Caco-2 (cell line): ENCODE measurements around the gene SYT11. TPM values are rescaled to one million over a fixed set of nuclear protein-coding genes. Genes with fewer than 3 reads are reported as not detected.
"Not testable (repeated sequence)": the region's sequence is repeated elsewhere in the genome, so short reads cannot be mapped to it uniquely, and the experiment has no call there.

Experiments used
- BruUV-seq: library from RNA; stranded (reverse); fragments of 400-500 nt; replicated peaks from 2 replicates; lab custom pipeline; 2021; lab: Mats Ljungman, UMichigan
- CTCF ChIA-PET: fragments of 300-600 bp; sonication (Branson Sonifier 250); formaldehyde crosslinking; loops from one replicate; lab custom pipeline; 2022; ENCODE audit warnings: antibody characterized with exemption; lab: Charles Lee
- POLR2A ChIA-PET: fragments of 300-600 bp; sonication (Branson Sonifier 250); formaldehyde crosslinking; loops from one replicate; lab custom pipeline; 2022; ENCODE audit warnings: antibody characterized with exemption; lab: Charles Lee
- DNase-seq, 2 experiments: peaks; one replicate each; pipeline versions ENCODE4 v3.0.0 to v3.0.0-alpha.2; 2020 to 2022
- H3K27me3 ChIP-seq: replicated peaks from 2 replicates; pipeline ENCODE4 v1.6.0; 2011; ENCODE audit warnings: low read length; ENCODE audit not compliant: control insufficient read depth, insufficient read depth
- H3K36me3 ChIP-seq: 2 replicates; pipeline ENCODE4 v1.5.1; 2011; ENCODE audit warnings: low read length; ENCODE audit not compliant: control insufficient read depth, insufficient read depth
- H3K4me1 ChIP-seq: fragments of 250-450 bp; sonication (Bioruptor Pico); 2 replicates; pipeline ENCODE4 v1.5.1; 2020; ENCODE audit warnings: mild to moderate bottlenecking
- H3K4me3 ChIP-seq: 2 replicates; pipeline ENCODE4 v1.5.1; 2011; ENCODE audit warnings: low read depth, mild to moderate bottlenecking, control low read depth, low read length
- H3K9me3 ChIP-seq: fragments of 250-450 bp; sonication (Bioruptor Pico); 2 replicates; pipeline ENCODE4 v1.5.1; 2020; ENCODE audit warnings: mild to moderate bottlenecking, moderate library complexity
- H3K27ac Mint-ChIP-seq: one replicate; pipeline ENCODE4 v1.8.0; 2022; ENCODE audit warnings: mixed read lengths; ENCODE audit not compliant: unreplicated experiment
- H3K27me3 Mint-ChIP-seq: one replicate; pipeline ENCODE4 v1.8.0; 2022; ENCODE audit warnings: mixed read lengths; ENCODE audit not compliant: insufficient read depth, unreplicated experiment
- H3K36me3 Mint-ChIP-seq: one replicate; pipeline ENCODE4 v1.8.0; 2022; ENCODE audit warnings: mild to moderate bottlenecking, mixed read lengths; ENCODE audit not compliant: insufficient read depth, unreplicated experiment
- H3K4me1 Mint-ChIP-seq: one replicate; pipeline ENCODE4 v1.8.0; 2022; ENCODE audit warnings: low read depth, mixed read lengths; ENCODE audit not compliant: unreplicated experiment
- H3K4me3 Mint-ChIP-seq: one replicate; pipeline ENCODE4 v1.8.0; 2022; ENCODE audit warnings: mild to moderate bottlenecking, moderate library complexity, mixed read lengths; ENCODE audit not compliant: unreplicated experiment
- H3K9me3 Mint-ChIP-seq: one replicate; pipeline ENCODE4 v1.8.0; 2022; ENCODE audit warnings: mixed read lengths; ENCODE audit not compliant: unreplicated experiment
- CTCF ChIP-seq, 2 experiments: fragments of 200-600 bp in 1 of 2; IDR thresholded peaks; 1 replicate in 1 of 2; 2 replicates in 1 of 2; pipeline versions ENCODE4 v1.5.1 to v1.8.0; 2011 to 2022; ENCODE audit warnings: antibody characterized with exemption in 1 of 2, control low read depth in 1 of 2, inconsistent platforms in 1 of 2, low read depth in 1 of 2, low read length in 1 of 2, mild to moderate bottlenecking in 1 of 2, moderate library complexity in 1 of 2; ENCODE audit not compliant: insufficient read depth in 1 of 2, severe bottlenecking in 1 of 2, unreplicated experiment in 1 of 2
- intact Hi-C: fragments of 100-400 bp; cut with micrococcal nuclease; formaldehyde crosslinking; loops from one replicate; pipeline ENCODE4 v1.10.0; 2022; ENCODE audit not compliant: unreplicated experiment
- total RNA-seq: library from RNA; stranded (reverse); gene quantifications from 2 replicates; pipeline ENCODE4 v1.2.3, GENCODE V29; 2022

Gene SYT11
- total RNA-seq, 1 experiment from 2014 or later: 0.05 TPM

- ChIA-PET POLR2A (no interaction called here), CTCF (no interaction called here)
- no peak overlapping the region for H3K4me3 ChIP-seq
- no peaks in the 10 kb centered on the region for H3K36me3 Mint-ChIP-seq
- no peaks in the 10 kb centered on the region for H3K9me3 ChIP-seq
- DNase-seq: no peak
- H3K36me3 ChIP-seq: no peaks in the 10 kb centered on the region
- no peaks in the 10 kb centered on the region for H3K27me3 Mint-ChIP-seq
- no peaks in the 10 kb centered on the region for H3K9me3 Mint-ChIP-seq
- H3K4me1 ChIP-seq: 0 out of 2 replicates have a peak, but pooled peaks cover 12% of the 10 kb centered on the region
- TF ChIP-seq CTCF (IDR thresholded peaks at IDR 0.05; ENCODE audit: insufficient read depth in 1 of 2, low read depth in 1 of 2, low read length in 1 of 2, severe bottlenecking in 1 of 2, unreplicated experiment in 1 of 2): no peak
- BruUV-seq: no TSS peak
- no peaks in the 10 kb centered on the region for H3K4me1 Mint-ChIP-seq
- no peak overlapping the region for H3K4me3 Mint-ChIP-seq
- H3K27ac Mint-ChIP-seq: no peak overlapping the region
- no peaks in the 10 kb centered on the region for H3K27me3 ChIP-seq
- intact Hi-C loops: no loop called here
Observed at GRCh38 chr1:155890251-155890650, 30.9 kb downstream of the SYT11 start.

- Mint-ChIP-seq H3K9me3 (no peaks in the 10 kb centered on the region), H3K36me3 (peaks cover 20% of the 10 kb centered on the region), H3K4me1 (no peaks in the 10 kb centered on the region), H3K27me3 (no peaks in the 10 kb centered on the region), H3K4me3 (no peak overlapping the region), H3K27ac (no peak overlapping the region)
- 0 out of 2 replicates have a peak, but pooled peaks cover 12% of the 10 kb centered on the region for H3K4me1 ChIP-seq
- no peaks in the 10 kb centered on the region for H3K36me3 ChIP-seq
- DNase-seq: no peak
- H3K9me3 ChIP-seq: no peaks in the 10 kb centered on the region
- BruUV-seq: no TSS peak
- H3K27me3 ChIP-seq: no peaks in the 10 kb centered on the region
- POLR2A ChIA-PET: no interaction called here
- no peak overlapping the region for H3K4me3 ChIP-seq
- intact Hi-C loops: no loop called here
- TF ChIP-seq CTCF (IDR thresholded peaks at IDR 0.05; ENCODE audit: insufficient read depth in 1 of 2, low read depth in 1 of 2, low read length in 1 of 2, severe bottlenecking in 1 of 2, unreplicated experiment in 1 of 2): no peak
- CTCF ChIA-PET: no interaction called here
Observed at GRCh38 chr1:155892796-155893195, 33.4 kb downstream of the SYT11 start.

- Histone ChIP-seq H3K27me3 (no peaks in the 10 kb centered on the region), H3K36me3 (no peaks in the 10 kb centered on the region), H3K4me3 (no peak overlapping the region), H3K9me3 (no peaks in the 10 kb centered on the region), H3K4me1 (0 out of 2 replicates have a peak, but pooled peaks cover 12% of the 10 kb centered on the region)
- Mint-ChIP-seq H3K27ac (no peak overlapping the region), H3K36me3 (peaks cover 25% of the 10 kb centered on the region), H3K27me3 (no peaks in the 10 kb centered on the region), H3K4me1 (no peaks in the 10 kb centered on the region), H3K9me3 (no peaks in the 10 kb centered on the region), H3K4me3 (no peak overlapping the region)
- CTCF ChIA-PET: interaction anchor here (1.0 kb wide), 1 partner anchor 51 kb away, joined by 3 read pairs; no protein-coding TSS in a partner anchor
- POLR2A ChIA-PET: no interaction called here
- DNase-seq: no peak
- no peak for TF ChIP-seq CTCF (IDR thresholded peaks at IDR 0.05; ENCODE audit: insufficient read depth in 1 of 2, low read depth in 1 of 2, low read length in 1 of 2, severe bottlenecking in 1 of 2, unreplicated experiment in 1 of 2)
- intact Hi-C loops: no loop called here
- no TSS peak for BruUV-seq
Observed at GRCh38 chr1:155893389-155894142, 34.2 kb downstream of the SYT11 start.

GRCh38 chr1:155895617-155896016, 36.2 kb downstream of the SYT11 start:
- H3K4me3 Mint-ChIP-seq, H3K27me3 Mint-ChIP-seq, H3K4me1 Mint-ChIP-seq, H3K4me3 ChIP-seq, POLR2A ChIA-PET, H3K27me3 ChIP-seq, H3K9me3 ChIP-seq, H3K36me3 ChIP-seq, H3K27ac Mint-ChIP-seq, H3K9me3 Mint-ChIP-seq, DNase-seq, intact Hi-C loops, BruUV-seq, CTCF ChIA-PET: not testable (repeated sequence)
- H3K4me1 ChIP-seq: 0 out of 2 replicates have a peak, but pooled peaks cover 12% of the 10 kb centered on the region
- peaks cover 38% of the 10 kb centered on the region for H3K36me3 Mint-ChIP-seq

- intact Hi-C loops, H3K4me3 Mint-ChIP-seq, H3K9me3 ChIP-seq, H3K27me3 ChIP-seq, H3K4me1 Mint-ChIP-seq, H3K4me3 ChIP-seq, H3K36me3 ChIP-seq, DNase-seq, H3K27ac Mint-ChIP-seq, BruUV-seq, H3K27me3 Mint-ChIP-seq, H3K9me3 Mint-ChIP-seq, CTCF ChIA-PET, POLR2A ChIA-PET: not testable (repeated sequence)
- peaks cover 44% of the 10 kb centered on the region for H3K36me3 Mint-ChIP-seq
- H3K4me1 ChIP-seq: 0 out of 2 replicates have a peak, but pooled peaks cover 12% of the 10 kb centered on the region
Observed at GRCh38 chr1:155896476-155896875, 37.1 kb downstream of the SYT11 start.
